Skeletal muscle cell (primary cell): ENCODE data around the gene FSHR.

Source experiments
- DNase-seq: peaks from one replicate; pipeline ENCODE4 v3.0.0-alpha.2; 2010; ENCODE audit warnings: low read depth
- H3K4me3 ChIP-seq: 2 replicates; pipeline ENCODE4 v1.5.1; 2011; ENCODE audit warnings: low read depth, mild to moderate bottlenecking, control low read depth, low read length, moderate library complexity

Gene FSHR

DNA sequence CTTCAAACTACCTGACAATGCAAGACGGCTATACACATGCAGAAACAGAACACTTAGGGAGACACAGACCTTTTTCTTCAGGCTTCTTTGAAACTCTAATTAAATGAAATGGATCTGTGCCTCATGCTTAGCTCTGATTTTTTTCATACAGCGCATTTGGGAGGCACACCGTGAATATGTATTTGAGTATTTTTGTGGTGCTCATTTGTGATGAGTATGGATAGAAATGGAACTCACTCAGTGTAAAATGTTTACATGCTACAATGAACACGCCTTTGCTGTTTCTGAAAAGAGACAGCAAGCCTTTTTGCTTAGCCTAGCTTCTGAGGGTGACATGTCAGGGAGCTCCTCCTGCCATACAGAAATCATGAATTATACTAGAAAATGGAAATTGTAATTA is 113.3 kb downstream of the FSHR start:
- DNase-seq, result no peak
- H3K4me3 ChIP-seq, result no peak overlapping the region

DNA sequence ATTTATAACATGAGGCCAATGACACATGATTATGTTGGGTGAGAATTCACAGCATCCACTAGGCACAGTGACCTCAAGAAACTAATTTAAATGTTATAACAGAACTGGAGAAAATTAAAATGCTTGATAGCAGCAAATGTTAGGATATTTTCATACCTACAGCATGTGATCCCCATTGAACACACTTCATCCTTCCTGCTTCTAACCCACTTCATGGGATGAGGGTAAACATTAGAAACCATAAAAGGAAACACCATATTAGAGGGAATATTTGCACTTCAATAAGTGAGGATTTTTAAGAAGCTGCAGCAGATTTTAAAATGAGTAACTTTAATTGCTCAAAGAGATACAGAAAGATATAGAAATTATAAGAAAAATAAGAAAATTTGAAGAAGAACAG is 117.1 kb downstream of the FSHR start:
- DNase-seq, result no peak
- no peak overlapping the region for H3K4me3 ChIP-seq

- no peak overlapping the region for H3K4me3 ChIP-seq
- no peak for DNase-seq
These were observed 118.8 kb downstream of the FSHR start for GRCh38 chr2:49035481-49035880.

GRCh38 chr2:49033394-49034185 is 120.7 kb downstream of the FSHR start:
- no peak overlapping the region for H3K4me3 ChIP-seq

DNA sequence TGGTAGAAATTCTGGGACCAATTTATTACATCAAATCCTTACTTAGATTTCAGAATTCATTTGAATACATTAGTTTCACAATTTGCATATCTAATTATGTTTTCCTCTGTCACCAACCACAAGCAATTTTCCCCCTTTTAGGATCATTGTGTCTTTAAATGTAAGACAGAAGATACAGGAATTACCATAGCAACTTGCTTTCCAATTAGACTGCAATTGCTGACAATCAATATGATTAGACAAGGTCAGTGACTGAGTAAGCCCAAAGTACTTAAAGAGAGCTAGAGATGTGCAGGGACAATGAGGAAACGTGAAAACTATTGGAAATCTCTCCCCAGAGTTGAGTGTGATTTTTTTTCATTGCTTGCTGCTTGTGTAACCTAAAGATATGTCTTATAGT is 121.4 kb downstream of the FSHR start:
- no peak for DNase-seq
- no peak overlapping the region for H3K4me3 ChIP-seq

More at GRCh38 chr2:49033394-49034185, 120.7 kb downstream of the FSHR start:
- DNase-seq, result no peak

DNA sequence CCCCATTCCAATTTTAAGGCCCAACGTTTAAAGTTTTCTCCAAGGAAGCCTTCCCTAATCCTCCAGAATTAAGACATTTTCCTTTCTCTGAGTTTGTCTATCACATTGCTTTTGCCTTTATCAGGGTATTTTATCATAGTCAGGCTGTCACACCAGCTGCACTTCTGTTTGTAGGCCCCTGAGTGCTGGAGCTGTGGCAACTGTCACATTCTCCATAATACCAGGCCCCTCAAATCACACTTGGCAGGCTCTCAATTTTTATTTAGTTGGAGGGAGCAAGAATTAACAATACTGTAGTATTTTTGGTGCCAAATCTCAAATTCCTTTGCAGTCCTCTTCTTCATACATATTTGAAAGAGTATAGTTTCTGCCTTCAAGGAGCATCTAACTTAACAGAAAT is 122.2 kb downstream of the FSHR start:
- no peak overlapping the region for H3K4me3 ChIP-seq
- no peak for DNase-seq

- no peak overlapping the region for H3K4me3 ChIP-seq
- DNase-seq, result no peak
These were observed 124.9 kb downstream of the FSHR start for GRCh38 chr2:49029406-49029805.

- H3K4me3 ChIP-seq, result no peak overlapping the region
- DNase-seq, result no peak
These were observed 126.2 kb downstream of the FSHR start for GRCh38 chr2:49028101-49028500.

GRCh38 chr2:49026706-49027105 is 127.6 kb downstream of the FSHR start:
- DNase-seq, result no peak

GRCh38 chr2:49021271-49021670 is 133.0 kb downstream of the FSHR start:
- DNase-seq, result no peak
- H3K4me3 ChIP-seq, result no peak overlapping the region

More at GRCh38 chr2:49026706-49027105, 127.6 kb downstream of the FSHR start:
- H3K4me3 ChIP-seq, result no peak overlapping the region

DNA sequence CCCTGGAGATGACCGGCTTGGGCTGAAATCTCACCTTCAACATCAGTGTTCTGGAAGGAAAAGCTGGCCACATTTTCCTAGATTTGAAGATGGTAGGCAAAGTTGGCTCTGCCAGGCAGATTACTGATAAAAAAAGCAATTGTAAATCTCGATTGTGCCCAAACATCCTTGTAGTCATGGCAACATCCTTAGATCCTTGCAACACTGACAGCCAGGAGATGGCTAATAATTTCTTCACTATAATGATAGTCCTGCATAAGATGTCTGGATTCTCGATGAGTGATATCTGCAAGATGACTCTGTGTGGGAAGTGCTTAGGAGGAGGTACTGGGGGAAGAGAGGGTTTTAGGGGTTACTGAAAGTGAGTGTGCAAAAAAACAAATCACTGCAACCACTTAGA is 149.1 kb downstream of the FSHR start:
- DNase-seq, result no peak
- no peak overlapping the region for H3K4me3 ChIP-seq

DNA sequence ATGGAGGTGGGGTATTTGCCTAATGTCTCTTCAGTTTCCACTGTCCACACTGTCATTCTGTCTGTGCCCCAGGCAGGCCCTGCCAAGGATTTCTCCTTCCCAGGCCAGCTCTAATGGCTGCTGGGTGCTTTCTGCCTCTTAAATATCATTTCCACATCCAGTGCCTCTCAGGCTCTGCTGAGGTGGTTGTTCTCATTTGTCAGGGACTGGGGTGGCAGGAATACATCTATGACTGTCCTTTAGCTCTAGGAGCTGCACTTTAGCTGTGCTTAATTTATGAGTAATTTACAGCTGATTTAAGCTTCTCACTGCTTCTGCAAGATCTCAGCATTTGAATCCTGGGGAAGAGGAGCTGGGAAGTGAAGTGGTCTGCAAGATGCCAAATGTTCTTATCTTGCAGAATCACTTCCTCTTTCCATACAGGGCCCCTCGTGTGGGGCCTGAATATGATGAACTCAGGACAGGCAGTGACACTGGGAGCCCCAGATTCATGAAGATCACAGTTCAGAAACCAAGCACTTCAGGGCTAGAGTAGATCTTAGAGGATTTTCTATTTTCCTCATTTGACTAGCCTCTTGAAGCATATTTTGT is 150.2 kb downstream of the FSHR start:
- H3K4me3 ChIP-seq, result no peak overlapping the region
- DNase-seq, result no peak

DNA sequence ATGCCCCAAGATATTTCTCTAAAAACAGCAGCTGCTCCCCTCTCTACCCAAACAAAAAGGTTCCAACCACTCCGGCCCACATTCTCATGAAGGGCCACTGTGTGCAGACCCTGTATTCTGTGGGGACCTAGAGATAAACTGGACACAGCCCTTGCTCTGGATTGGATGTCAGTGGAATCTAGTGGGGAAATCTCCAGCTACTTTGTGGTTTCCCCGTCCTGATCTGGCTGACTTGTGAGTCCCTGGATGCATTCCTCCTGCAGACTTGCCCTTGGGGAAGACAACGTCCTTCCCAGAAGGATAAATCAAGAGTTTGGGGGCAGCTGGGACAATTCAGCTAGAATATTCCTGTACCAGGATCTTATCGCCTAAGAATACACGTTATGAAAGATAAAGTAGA is 151.1 kb downstream of the FSHR start:
- no peak for DNase-seq
- H3K4me3 ChIP-seq, result no peak overlapping the region

DNA sequence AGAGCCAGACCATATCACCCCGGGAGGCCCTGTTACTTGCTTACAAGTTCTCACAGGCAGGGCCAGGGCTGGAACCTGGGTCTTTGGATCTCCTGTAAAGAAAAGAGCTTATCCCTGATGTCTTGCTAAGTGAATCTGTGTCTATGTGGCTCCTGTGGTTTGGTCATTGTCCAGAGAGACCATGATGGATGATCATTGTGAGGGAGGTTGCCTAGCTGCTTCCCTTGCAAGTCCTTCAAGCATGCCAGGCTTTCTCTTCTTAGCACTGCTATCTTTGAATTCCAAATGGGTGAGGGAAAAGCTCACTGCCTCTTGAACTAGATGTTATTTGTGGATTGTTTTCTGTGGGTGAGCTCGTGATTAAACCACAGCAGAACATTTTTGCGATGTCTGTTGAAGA is 151.6 kb downstream of the FSHR start:
- no peak overlapping the region for H3K4me3 ChIP-seq
- no peak for DNase-seq

GRCh38 chr2:49000695-49001094 is 153.6 kb downstream of the FSHR start:
- no peak for DNase-seq
- no peak overlapping the region for H3K4me3 ChIP-seq

DNA sequence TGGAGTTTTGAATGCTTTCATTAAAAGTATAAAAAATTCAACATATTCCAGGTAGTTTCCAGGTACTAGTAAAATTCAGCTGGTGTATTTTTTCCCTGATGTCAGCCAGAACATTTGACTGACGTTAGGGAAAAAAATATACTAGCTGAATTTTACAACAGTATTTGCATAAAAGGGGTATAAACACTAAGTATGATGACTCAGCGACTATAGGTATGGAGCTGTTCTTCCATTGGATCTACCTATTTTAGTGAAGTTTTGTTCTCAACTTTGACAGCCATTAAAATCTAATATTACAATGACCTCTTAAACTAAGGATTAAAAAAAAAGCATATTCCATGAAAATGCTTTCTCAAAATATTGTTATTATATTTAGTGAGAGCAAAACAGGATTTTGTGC is 155.9 kb downstream of the FSHR start:
- DNase-seq, result no peak
- no peak overlapping the region for H3K4me3 ChIP-seq

GRCh38 chr2:48993576-48993975 is 160.7 kb downstream of the FSHR start:
- H3K4me3 ChIP-seq, result no peak overlapping the region

DNA sequence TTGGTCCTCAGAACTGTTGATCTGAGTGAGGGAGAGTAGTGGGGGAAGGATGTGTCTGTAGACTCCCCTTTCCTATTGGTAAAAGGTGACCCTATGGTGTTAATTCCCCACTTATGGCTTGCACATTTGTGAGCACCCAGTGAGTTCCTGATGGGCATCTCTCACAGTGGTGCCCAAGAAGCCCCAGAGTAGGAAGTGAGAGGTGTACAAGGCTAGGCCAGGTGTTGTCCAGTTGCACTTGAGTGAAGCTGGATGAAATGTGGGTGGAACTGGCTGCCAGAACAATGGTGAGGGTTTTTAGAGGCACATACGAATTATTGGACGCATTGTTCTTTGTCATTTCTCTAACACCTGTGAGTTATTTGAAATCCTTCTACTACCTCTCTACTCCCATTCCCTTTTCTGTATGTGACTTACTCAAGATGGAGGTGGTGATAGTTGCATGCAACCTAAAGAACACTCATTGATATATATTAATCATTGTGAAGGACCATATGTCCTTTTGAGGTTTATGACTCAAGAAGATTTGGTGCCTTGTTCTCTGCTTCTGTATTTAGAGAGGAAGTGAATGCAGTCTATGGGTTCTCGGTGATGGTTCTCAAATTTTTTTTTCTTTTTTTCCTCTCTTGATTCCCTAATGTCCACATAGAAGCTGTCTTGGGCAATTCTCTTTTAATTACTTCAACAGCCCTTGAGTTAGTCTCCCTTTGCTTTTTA is 162.7 kb downstream of the FSHR start:
- no peak for DNase-seq
- no peak overlapping the region for H3K4me3 ChIP-seq

More at GRCh38 chr2:48993576-48993975, 160.7 kb downstream of the FSHR start:
- DNase-seq, result no peak

DNA sequence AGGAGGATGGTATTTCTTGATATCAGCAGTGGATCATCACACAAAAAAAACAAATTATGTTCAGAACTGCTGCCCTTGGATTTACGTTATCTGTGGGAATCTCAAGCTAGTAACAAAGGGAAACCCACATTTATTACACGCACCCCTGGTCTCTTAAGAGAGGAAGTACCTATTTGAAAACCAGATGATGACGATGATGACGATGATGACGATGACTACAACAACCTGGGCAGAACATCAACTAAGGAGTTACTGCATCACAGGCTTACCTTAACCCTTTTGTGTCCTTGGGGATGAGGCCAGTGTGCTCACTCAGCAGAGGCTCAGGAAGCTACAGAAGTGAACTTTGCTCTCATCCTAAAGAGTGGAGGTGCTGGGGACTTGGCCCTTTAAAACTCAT is 169.4 kb downstream of the FSHR start:
- no peak for DNase-seq

GRCh38 chr2:48983551-48983950 is 170.8 kb downstream of the FSHR start:
- no peak for DNase-seq
- H3K4me3 ChIP-seq, result no peak overlapping the region

More for the DNA sequence above, 169.4 kb downstream of the FSHR start:
- no peak overlapping the region for H3K4me3 ChIP-seq
